ENCODE data around the gene COX6A1. TPM values are rescaled to one million over a fixed set of nuclear protein-coding genes. Genes with fewer than 3 reads are reported as not detected.
"Not testable (repeated sequence)": the region's sequence is repeated elsewhere in the genome, so short reads cannot be mapped to it uniquely, and the experiment has no call there.

The COX6A1 gene
- total RNA-seq, 1 donor: 215 TPM

DNA sequence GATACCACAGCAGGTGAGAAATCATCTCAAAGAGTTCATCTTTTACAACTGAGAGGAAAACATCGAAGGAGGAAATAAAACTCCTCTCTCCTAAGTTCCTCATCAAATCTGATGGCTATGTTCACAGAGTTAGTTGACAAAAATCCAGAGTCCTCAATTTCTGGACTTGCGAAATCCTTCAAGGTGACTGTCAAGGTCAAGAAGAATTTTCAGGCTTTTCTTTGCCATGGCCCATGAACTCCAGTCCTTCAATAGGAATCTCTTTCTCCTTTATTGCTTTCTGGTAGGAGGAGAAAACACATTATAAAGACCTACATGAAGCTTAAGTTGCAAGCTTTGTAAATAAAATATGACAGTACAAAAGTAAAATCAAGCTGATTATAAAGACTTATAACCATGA is 6.8 kb downstream of the COX6A1 start:
- DNase-seq (ENCODE audit: low read depth): no peak
- no peak overlapping the region for H3K4me3 ChIP-seq (ENCODE audit: low read depth, low read length)
- TF ChIP-seq, protein P1, sequence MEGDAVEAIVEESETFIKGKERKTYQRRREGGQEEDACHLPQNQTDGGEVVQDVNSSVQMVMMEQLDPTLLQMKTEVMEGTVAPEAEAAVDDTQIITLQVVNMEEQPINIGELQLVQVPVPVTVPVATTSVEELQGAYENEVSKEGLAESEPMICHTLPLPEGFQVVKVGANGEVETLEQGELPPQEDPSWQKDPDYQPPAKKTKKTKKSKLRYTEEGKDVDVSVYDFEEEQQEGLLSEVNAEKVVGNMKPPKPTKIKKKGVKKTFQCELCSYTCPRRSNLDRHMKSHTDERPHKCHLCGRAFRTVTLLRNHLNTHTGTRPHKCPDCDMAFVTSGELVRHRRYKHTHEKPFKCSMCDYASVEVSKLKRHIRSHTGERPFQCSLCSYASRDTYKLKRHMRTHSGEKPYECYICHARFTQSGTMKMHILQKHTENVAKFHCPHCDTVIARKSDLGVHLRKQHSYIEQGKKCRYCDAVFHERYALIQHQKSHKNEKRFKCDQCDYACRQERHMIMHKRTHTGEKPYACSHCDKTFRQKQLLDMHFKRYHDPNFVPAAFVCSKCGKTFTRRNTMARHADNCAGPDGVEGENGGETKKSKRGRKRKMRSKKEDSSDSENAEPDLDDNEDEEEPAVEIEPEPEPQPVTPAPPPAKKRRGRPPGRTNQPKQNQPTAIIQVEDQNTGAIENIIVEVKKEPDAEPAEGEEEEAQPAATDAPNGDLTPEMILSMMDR (IDR thresholded peaks at IDR 0.05; ENCODE audit: insufficient read depth, low read depth, low read length): no peak

DNA sequence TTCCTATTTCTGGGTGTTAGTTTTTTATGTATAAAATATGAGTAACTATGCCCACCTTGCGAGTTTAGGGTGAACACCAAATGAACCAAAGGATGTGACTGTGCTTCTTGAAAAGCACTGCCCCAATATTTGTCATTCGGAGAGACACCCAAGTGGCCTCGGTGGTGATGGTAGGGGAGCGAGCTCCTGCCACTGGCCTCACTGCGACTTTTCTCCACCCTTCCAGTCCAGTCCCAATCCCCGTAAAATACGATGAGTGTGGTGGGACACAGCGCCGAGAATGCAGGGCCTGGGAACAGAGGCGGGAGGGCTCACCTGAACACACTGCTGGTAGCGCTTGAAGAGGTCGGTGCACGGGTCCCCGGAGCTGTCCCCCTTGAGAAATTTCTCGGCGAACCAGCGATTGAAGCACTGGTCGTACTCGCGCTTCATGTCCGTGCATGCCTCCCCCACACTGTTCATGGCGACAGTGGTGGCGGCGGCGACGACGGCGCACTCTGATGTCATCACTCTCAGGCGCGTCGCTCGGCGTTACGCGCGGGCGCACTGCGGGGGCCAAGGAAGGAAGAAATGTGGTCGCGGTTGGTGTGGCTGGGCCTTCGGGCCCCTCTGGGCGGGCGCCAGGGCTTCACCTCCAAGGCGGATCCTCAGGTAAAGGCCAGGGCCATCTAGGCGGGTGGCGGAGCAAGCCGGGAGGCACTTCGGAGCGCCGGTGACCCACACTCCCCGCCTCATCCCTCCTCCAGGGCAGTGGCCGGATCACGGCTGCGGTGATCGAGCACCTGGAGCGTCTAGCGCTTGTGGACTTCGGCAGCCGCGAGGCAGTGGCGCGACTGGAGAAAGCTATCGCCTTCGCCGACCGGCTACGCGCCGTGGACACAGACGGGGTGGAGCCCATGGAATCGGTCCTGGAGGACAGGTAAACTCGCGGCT is 8.3 kb downstream of the COX6A1 start, which contains the start of the genes GATC and TRIAP1:
Gene GATC (plus strand): TSS at position 534 of the 933 bp plus-strand sequence. CDS start 37 bp downstream, at position 571.
Gene TRIAP1 (minus strand): TSS at position 474 of the 933 bp plus-strand sequence. CDS start 12 bp downstream, at position 462.
- TF ChIP-seq, protein P1 (IDR thresholded peaks at IDR 0.05; ENCODE audit: insufficient read depth, low read depth, low read length): no peak
- peak; percentile 81 for DNase-seq (ENCODE audit: low read depth)
- peak within 1 kb of the TSS; percentile 99 for H3K4me3 ChIP-seq (ENCODE audit: low read depth, low read length)

DNA sequence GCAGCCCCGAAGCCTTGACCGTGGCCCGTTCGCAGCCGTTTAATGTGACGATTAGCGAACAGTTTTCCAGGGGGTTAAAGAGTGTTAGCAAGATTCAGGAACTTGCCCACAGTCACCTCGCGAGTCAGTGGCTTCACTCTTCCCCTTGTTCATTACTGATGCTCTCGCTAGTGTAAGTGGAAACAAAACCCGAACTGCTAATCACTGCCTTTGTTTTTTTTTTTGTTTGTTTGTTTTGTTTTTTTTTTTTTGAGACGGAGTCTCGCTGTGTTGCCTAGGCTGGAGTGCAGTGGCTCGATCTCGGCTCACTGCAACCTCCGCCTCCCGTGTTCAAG is 8.9 kb downstream of the COX6A1 start:
- not testable (repeated sequence) for DNase-seq (ENCODE audit: low read depth)
- peak overlapping the region; percentile 99 for H3K4me3 ChIP-seq (ENCODE audit: low read depth, low read length)

DNA sequence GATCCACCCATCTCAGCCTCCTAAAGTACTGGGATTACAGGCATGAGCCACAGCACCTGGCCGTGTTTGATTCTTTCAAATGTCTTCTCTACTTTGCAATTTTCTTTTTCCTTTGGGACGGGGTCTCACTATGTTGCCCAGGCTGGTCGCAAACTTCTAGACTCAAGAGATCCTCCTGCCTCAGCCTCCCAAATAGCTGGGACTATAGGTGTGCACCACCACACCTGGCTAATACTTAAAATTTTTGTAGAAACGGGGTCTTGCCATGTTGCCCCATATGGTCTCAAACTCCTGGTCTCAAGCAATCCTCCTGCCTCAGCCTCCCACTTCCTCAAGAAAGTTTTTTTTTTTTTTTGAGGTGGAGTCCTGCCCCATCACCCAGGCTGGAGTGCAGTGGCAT is 10.1 kb downstream of the COX6A1 start:
- no peak for DNase-seq (ENCODE audit: low read depth)
- no peak overlapping the region for H3K4me3 ChIP-seq (ENCODE audit: low read depth, low read length)
- TF ChIP-seq, protein P1 (IDR thresholded peaks at IDR 0.05; ENCODE audit: insufficient read depth, low read depth, low read length): no peak

DNA sequence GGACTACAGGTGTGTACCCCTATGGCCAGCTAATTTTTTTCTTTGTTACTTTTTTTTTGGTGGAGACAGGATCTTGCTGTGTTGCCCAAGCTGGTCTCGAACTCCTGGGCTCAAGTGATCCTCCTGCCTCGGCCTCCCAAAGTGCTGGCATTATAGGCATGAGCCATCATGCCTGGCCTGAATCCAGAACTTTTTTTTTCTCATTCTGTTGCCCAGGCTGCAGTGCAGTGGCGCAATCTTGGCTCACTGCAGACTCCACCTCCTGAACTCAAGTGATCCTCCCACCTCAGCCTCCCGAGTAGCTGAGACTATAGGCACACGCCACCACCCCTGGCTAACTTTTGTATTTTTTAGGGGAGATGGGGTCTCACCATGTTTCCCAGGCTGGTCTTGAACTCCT is 14.6 kb downstream of the COX6A1 start:
- not testable (repeated sequence) for H3K4me3 ChIP-seq (ENCODE audit: low read depth, low read length); DNase-seq (ENCODE audit: low read depth)

DNA sequence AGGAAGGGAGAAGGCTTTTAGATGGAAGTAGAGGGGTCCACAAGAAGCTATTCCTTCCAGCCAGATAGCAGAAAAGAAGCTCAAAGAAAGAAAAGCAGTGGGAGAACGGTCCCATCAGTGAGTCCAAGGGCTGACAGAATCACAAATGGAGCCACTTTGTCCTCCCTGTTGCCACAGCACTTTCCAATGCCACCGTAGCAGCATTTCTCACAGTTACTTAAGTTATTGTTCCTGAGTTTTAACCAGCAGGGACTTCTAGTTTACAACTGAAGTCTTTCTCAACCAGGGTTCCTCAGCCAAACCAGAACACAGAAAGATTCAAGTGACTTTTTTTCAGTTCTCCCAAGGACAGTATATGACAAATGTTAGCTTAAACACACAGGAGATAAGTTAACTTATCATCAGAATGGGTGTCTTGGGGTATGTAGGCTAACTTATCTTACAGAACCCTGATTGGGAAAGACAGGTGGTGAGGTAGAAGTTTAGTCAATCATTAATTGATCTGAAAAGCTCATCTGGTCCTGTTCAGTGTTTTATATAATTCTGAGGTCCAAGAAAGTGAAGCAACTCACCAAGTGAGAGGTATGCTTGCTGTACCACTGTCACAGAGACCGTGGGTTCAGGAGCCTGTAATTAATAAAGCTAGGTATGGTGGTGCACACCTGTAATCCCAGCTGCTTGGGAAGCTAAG is 15.3 kb downstream of the COX6A1 start:
- TF ChIP-seq, protein P1 (IDR thresholded peaks at IDR 0.05; ENCODE audit: insufficient read depth, low read depth, low read length): no peak
- no peak overlapping the region for H3K4me3 ChIP-seq (ENCODE audit: low read depth, low read length)
- no peak for DNase-seq (ENCODE audit: low read depth)

DNA sequence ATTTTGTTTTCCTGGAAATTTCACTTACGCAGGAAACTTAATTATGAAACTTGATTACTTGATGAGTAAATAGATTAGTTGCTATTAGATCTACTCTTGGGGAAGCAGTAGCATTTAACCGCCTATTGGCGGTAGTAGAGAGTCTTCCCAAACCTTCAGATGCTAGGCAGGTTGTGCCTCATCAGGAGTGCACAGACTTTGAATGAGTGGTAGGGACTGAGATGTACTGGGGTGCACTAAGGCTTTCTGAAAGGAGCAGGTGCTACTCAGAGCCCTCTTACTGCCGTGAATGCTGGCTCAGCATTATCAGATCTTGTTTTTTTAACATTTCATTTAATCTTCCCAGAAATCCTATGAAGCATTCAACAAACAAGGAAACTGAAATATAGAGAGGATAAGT is 16.1 kb downstream of the COX6A1 start:
- TF ChIP-seq, protein P1 (IDR thresholded peaks at IDR 0.05; ENCODE audit: insufficient read depth, low read depth, low read length): peak; percentile 75
- H3K4me3 ChIP-seq (ENCODE audit: low read depth, low read length): no peak overlapping the region
- peak; percentile 30 for DNase-seq (ENCODE audit: low read depth)

Measured in fibroblast of villous mesenchyme (primary cell).